Glutamatergic neuron (in vitro differentiated cells): Measurements from ENCODE around the gene DNAJC1. TPM values are rescaled to one million over a fixed set of nuclear protein-coding genes. Genes with fewer than 3 reads are reported as not detected.

Experiments used
- DNase-seq: peaks from one replicate; pipeline ENCODE4 v3.0.0; 2022
- H3K27ac Mint-ChIP-seq: one replicate; pipeline ENCODE4 v1.8.0; 2020; ENCODE audit warnings: mild to moderate bottlenecking, mixed read lengths, inconsistent platforms; ENCODE audit not compliant: unreplicated experiment
- H3K27me3 Mint-ChIP-seq: one replicate; pipeline ENCODE4 v1.8.0; 2020; ENCODE audit warnings: mild to moderate bottlenecking, moderate library complexity, mixed read lengths, inconsistent platforms; ENCODE audit not compliant: unreplicated experiment
- H3K36me3 Mint-ChIP-seq: one replicate; pipeline ENCODE4 v1.8.0; 2020; ENCODE audit warnings: mild to moderate bottlenecking, mixed read lengths, inconsistent platforms; ENCODE audit not compliant: unreplicated experiment
- H3K4me1 Mint-ChIP-seq: one replicate; pipeline ENCODE4 v1.8.0; 2020; ENCODE audit warnings: mild to moderate bottlenecking, low read depth, mixed read lengths, inconsistent platforms; ENCODE audit not compliant: unreplicated experiment
- H3K4me3 Mint-ChIP-seq: one replicate; pipeline ENCODE4 v1.8.0; 2020; ENCODE audit warnings: mild to moderate bottlenecking, mixed read lengths, inconsistent platforms; ENCODE audit not compliant: unreplicated experiment
- H3K9me3 Mint-ChIP-seq: one replicate; pipeline ENCODE4 v1.8.0; 2020; ENCODE audit warnings: mild to moderate bottlenecking, moderate library complexity, mixed read lengths, inconsistent platforms; ENCODE audit not compliant: unreplicated experiment
- total RNA-seq: library from RNA; stranded (reverse); fragmentation: NEBNext Ultra II Directional; extraction: Animal tissue kit (Norgen Biotek cat#: 25700); gene quantifications from one replicate; pipeline ENCODE4 v1.2.1, GENCODE V29; 2021; ENCODE audit not compliant: unreplicated experiment
- TF ChIP-seq, protein P1 (sequence below): fragments of 200-600 bp; sonication (generic); IDR thresholded peaks from one replicate; pipeline ENCODE4 v1.5.0; 2021; ENCODE audit not compliant: partially characterized antibody, unreplicated experiment

DNAJC1 gene
- total RNA-seq, 1 donor from 2014 or later = 4.3 TPM

DNA sequence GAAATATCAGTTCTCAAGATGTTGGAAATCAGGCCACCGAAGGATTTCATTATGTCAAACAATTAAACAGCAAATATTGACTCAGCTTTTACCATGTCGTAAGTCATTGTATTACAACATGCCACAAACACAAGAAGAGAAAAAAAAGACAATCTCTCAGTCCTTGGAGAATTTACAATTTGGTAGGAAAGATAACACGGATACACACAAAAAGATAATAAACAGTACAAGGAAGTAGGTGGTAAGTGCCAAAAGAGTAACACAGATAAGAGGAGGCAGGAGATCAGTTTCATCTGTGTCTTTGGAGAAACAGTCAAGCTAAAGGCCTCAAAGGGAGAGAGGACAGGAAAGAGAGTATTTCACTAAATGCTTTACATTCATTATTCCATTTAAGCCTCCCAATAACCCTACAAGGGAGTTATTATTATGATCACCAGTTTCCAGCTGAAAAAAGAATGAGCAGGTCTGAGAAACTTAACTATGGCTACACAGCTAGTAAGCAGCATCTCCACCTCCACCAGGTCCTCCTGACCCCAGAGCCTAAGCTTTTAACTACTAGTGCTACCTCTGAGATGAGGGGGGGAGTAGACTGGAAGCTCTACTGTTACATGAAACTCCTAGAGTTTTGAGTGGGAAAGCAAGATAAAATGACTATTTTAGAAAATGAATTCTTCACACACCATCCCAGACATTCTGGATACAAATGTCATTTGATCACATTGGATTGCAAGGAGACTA lies 13.9 kb upstream of the DNAJC1 start:
- H3K36me3 Mint-ChIP-seq = no peaks in the 10 kb centered on the region
- H3K27ac Mint-ChIP-seq = no peak overlapping the region
- H3K4me3 Mint-ChIP-seq = no peak overlapping the region
- peaks cover 2% of the 10 kb centered on the region for H3K9me3 Mint-ChIP-seq
- TF ChIP-seq, protein P1, sequence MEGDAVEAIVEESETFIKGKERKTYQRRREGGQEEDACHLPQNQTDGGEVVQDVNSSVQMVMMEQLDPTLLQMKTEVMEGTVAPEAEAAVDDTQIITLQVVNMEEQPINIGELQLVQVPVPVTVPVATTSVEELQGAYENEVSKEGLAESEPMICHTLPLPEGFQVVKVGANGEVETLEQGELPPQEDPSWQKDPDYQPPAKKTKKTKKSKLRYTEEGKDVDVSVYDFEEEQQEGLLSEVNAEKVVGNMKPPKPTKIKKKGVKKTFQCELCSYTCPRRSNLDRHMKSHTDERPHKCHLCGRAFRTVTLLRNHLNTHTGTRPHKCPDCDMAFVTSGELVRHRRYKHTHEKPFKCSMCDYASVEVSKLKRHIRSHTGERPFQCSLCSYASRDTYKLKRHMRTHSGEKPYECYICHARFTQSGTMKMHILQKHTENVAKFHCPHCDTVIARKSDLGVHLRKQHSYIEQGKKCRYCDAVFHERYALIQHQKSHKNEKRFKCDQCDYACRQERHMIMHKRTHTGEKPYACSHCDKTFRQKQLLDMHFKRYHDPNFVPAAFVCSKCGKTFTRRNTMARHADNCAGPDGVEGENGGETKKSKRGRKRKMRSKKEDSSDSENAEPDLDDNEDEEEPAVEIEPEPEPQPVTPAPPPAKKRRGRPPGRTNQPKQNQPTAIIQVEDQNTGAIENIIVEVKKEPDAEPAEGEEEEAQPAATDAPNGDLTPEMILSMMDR = no peak
- no peak for DNase-seq
- H3K4me1 Mint-ChIP-seq = peaks cover 1% of the 10 kb centered on the region
- H3K27me3 Mint-ChIP-seq = no peaks in the 10 kb centered on the region

DNA sequence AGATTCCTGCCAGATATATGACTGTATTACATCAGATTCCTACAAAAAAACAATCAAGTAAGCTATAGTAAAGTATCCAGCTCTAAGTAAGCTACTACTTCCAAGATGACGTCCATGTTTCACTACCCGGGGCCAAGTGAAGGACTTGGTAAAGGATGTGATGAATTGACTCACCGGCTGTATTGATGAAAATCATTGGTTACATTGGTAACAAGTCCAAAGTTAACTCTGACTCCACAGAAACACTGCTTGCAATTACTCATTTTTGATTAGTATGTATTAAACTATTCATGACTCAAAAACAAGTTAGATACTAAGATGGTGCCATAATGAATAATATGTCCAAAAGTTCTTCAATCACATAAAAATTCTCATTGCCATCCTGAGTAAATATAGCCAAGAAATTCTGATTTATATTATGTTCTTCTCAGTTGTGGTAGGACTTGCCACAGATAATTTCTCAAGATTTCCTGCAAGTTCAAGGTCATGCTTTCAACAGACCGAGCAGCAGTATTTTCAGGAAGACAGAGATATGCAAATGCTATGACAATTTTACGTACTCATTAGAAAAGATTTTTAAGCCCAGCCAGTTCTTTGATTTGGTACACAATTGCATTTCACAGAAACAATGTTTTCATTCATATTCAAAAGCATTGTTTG lies 12.6 kb upstream of the DNAJC1 start:
- no peak overlapping the region for H3K4me3 Mint-ChIP-seq
- TF ChIP-seq, protein P1 = no peak
- DNase-seq = no peak
- no peak overlapping the region for H3K27ac Mint-ChIP-seq
- no peaks in the 10 kb centered on the region for H3K27me3 Mint-ChIP-seq
- H3K36me3 Mint-ChIP-seq = no peaks in the 10 kb centered on the region
- H3K4me1 Mint-ChIP-seq = no peaks in the 10 kb centered on the region
- peaks cover 2% of the 10 kb centered on the region for H3K9me3 Mint-ChIP-seq

DNA sequence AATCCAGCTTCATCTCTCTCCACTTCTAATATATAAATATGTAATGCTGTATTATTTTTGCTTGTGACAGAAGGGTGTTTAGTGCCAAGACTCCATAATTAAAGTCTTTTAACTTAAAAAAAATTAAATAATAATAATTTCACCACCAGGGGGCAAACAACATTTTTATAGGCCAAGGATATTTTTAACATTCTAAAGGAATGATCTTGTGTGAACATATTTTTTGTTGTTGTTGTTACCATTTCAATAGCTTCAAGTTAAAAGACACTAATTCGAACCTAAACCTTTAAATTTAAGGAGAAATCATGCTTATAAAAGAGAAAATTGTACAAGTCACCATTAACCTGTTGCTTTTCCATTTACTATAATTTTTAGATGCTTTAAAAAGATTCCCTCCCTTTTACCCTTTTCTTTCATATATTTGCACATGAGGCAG lies 7.5 kb upstream of the DNAJC1 start:
- Mint-ChIP-seq H3K4me1 (no peaks in the 10 kb centered on the region), H3K4me3 (no peak overlapping the region), H3K27ac (no peak overlapping the region), H3K36me3 (no peaks in the 10 kb centered on the region), H3K27me3 (no peaks in the 10 kb centered on the region), H3K9me3 (no peaks in the 10 kb centered on the region)
- TF ChIP-seq, protein P1 = peak; percentile 93
- no peak for DNase-seq

DNA sequence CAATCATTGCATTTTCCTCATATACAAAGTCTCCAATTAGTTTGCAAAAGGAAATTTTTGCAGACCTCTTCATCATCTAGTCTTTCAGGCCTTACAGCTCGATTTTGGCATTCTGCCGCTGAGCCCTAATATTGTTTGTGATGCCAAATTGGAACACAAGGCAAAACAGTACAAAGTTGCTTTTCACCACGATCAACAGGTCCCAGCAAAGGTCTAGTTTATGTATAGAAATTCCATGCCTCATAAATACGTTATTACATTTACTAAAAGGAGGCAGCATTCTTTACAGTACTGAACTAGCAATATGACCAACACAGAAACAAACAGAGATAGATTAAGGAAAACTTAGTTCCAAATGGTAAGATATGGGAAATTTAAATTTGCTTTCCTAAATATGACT lies 7.0 kb upstream of the DNAJC1 start:
- no peaks in the 10 kb centered on the region for H3K4me1 Mint-ChIP-seq
- no peaks in the 10 kb centered on the region for H3K9me3 Mint-ChIP-seq
- no peak for DNase-seq
- H3K36me3 Mint-ChIP-seq = no peaks in the 10 kb centered on the region
- TF ChIP-seq, protein P1 = no peak
- no peak overlapping the region for H3K4me3 Mint-ChIP-seq
- no peak overlapping the region for H3K27ac Mint-ChIP-seq
- H3K27me3 Mint-ChIP-seq = no peaks in the 10 kb centered on the region

DNA sequence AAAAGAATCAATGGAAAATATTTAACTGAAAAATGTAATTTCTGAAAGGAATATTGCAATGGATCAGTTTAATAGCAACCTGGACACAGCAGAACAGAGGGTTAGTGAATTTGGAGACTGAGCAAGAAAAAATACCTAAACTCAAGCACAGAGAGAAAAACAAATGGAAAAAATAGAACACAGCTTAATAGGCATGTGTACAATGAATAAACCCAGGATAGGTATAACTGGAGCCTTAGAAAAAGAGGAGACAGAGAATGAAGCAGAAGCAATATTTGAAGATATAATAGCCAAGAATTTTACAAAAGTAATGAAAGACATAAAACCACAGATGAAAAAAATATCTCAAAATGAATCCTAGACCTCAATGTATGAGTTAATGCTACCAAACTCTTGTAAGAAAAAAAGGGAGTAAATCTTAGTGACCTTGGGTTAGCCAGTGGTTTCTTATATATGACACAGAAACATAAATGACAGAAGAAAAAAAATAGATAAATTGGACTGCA lies 2.9 kb upstream of the DNAJC1 start:
- DNase-seq = no peak
- no peaks in the 10 kb centered on the region for H3K36me3 Mint-ChIP-seq
- TF ChIP-seq, protein P1 = no peak

More for the DNA sequence above, 2.9 kb upstream of the DNAJC1 start:
- Mint-ChIP-seq H3K9me3 (peaks cover 8% of the 10 kb centered on the region), H3K4me3 (no peak overlapping the region), H3K4me1 (peaks cover 4% of the 10 kb centered on the region), H3K27ac (no peak overlapping the region), H3K27me3 (no peaks in the 10 kb centered on the region)
